ENCODE data around the gene SUPT20H.

The SUPT20H gene

GRCh38 chr13:36979361-36980050 is 80.0 kb downstream of the SUPT20H start:
- no peak overlapping the region for H3K4me3 ChIP-seq (ENCODE audit: low read length)
- H3K27me3 ChIP-seq (ENCODE audit: control insufficient read depth, insufficient read depth, low read length): no peaks in the 10 kb centered on the region
- H3K36me3 ChIP-seq (ENCODE audit: control insufficient read depth, insufficient read depth, low read length): peaks cover under 1% of the 10 kb centered on the region; the same call in 1 of the 2 replicates
- no peak overlapping the region for H3K27ac ChIP-seq (ENCODE audit: low read length)
- H3K9me3 ChIP-seq (ENCODE audit: control insufficient read depth, insufficient read depth, low read length): no peaks in the 10 kb centered on the region
- H3K4me1 ChIP-seq (ENCODE audit: control insufficient read depth, insufficient read depth, low read length): no peaks in the 10 kb centered on the region
- no peak for DNase-seq (ENCODE audit: low read depth, low spot score)
- WGBS (ENCODE audit: insufficient coverage, insufficient read length): no CpG with 5 or more reads among the region's 7 CpGs

- H3K9me3 ChIP-seq (ENCODE audit: control insufficient read depth, insufficient read depth, low read length): no peaks in the 10 kb centered on the region
- no peaks in the 10 kb centered on the region for H3K27me3 ChIP-seq (ENCODE audit: control insufficient read depth, insufficient read depth, low read length)
- 100% methylated on average over 1 of the region's 1 CpG for WGBS (ENCODE audit: insufficient coverage, insufficient read length)
- no peak overlapping the region for H3K27ac ChIP-seq (ENCODE audit: low read length)
- no peak for DNase-seq (ENCODE audit: low read depth, low spot score)
- H3K4me3 ChIP-seq (ENCODE audit: low read length): no peak overlapping the region
- H3K36me3 ChIP-seq (ENCODE audit: control insufficient read depth, insufficient read depth, low read length): peaks cover 2% of the 10 kb centered on the region; the same call in 1 of the 2 replicates
- H3K4me1 ChIP-seq (ENCODE audit: control insufficient read depth, insufficient read depth, low read length): no peaks in the 10 kb centered on the region
Measured at GRCh38 chr13:36975172-36975571, 84.3 kb downstream of the SUPT20H start.

GRCh38 chr13:36973621-36974295 is 85.7 kb downstream of the SUPT20H start:
- H3K27me3 ChIP-seq (ENCODE audit: control insufficient read depth, insufficient read depth, low read length): no peaks in the 10 kb centered on the region
- peaks cover 2% of the 10 kb centered on the region; the same call in 1 of the 2 replicates for H3K36me3 ChIP-seq (ENCODE audit: control insufficient read depth, insufficient read depth, low read length)
- H3K9me3 ChIP-seq (ENCODE audit: control insufficient read depth, insufficient read depth, low read length): no peaks in the 10 kb centered on the region
- WGBS (ENCODE audit: insufficient coverage, insufficient read length): 100% methylated on average over 3 of the region's 5 CpGs
- no peak overlapping the region for H3K4me3 ChIP-seq (ENCODE audit: low read length)
- no peaks in the 10 kb centered on the region for H3K4me1 ChIP-seq (ENCODE audit: control insufficient read depth, insufficient read depth, low read length)
- no peak overlapping the region for H3K27ac ChIP-seq (ENCODE audit: low read length)
- no peak for DNase-seq (ENCODE audit: low read depth, low spot score)

GRCh38 chr13:36973009-36973408 is 86.5 kb downstream of the SUPT20H start:
- no peak for DNase-seq (ENCODE audit: low read depth, low spot score)
- H3K27ac ChIP-seq (ENCODE audit: low read length): no peak overlapping the region
- WGBS (ENCODE audit: insufficient coverage, insufficient read length): no CpG with 5 or more reads among the region's 1 CpG
- H3K4me3 ChIP-seq (ENCODE audit: low read length): no peak overlapping the region
- H3K9me3 ChIP-seq (ENCODE audit: control insufficient read depth, insufficient read depth, low read length): no peaks in the 10 kb centered on the region
- H3K4me1 ChIP-seq (ENCODE audit: control insufficient read depth, insufficient read depth, low read length): no peaks in the 10 kb centered on the region
- H3K36me3 ChIP-seq (ENCODE audit: control insufficient read depth, insufficient read depth, low read length): peaks cover 2% of the 10 kb centered on the region; the same call in 1 of the 2 replicates
- no peaks in the 10 kb centered on the region for H3K27me3 ChIP-seq (ENCODE audit: control insufficient read depth, insufficient read depth, low read length)

- Histone ChIP-seq H3K4me3 (ENCODE audit: low read length) (no peak overlapping the region), H3K36me3 (ENCODE audit: control insufficient read depth, insufficient read depth, low read length) (peaks cover 5% of the 10 kb centered on the region; the same call in 1 of the 2 replicates), H3K9me3 (ENCODE audit: control insufficient read depth, insufficient read depth, low read length) (no peaks in the 10 kb centered on the region), H3K4me1 (ENCODE audit: control insufficient read depth, insufficient read depth, low read length) (no peaks in the 10 kb centered on the region), H3K27ac (ENCODE audit: low read length) (no peak overlapping the region), H3K27me3 (ENCODE audit: control insufficient read depth, insufficient read depth, low read length) (no peaks in the 10 kb centered on the region)
- no peak for DNase-seq (ENCODE audit: low read depth, low spot score)
- no CpG with 5 or more reads among the region's 4 CpGs for WGBS (ENCODE audit: insufficient coverage, insufficient read length)
Measured at GRCh38 chr13:36966404-36966803, 93.1 kb downstream of the SUPT20H start.

GRCh38 chr13:36965767-36966166 is 93.7 kb downstream of the SUPT20H start:
- no CpG with 5 or more reads among the region's 2 CpGs for WGBS (ENCODE audit: insufficient coverage, insufficient read length)
- Histone ChIP-seq H3K27ac (ENCODE audit: low read length) (no peak overlapping the region), H3K4me3 (ENCODE audit: low read length) (no peak overlapping the region), H3K4me1 (ENCODE audit: control insufficient read depth, insufficient read depth, low read length) (no peaks in the 10 kb centered on the region), H3K36me3 (ENCODE audit: control insufficient read depth, insufficient read depth, low read length) (peaks cover 5% of the 10 kb centered on the region; the same call in 1 of the 2 replicates), H3K9me3 (ENCODE audit: control insufficient read depth, insufficient read depth, low read length) (no peaks in the 10 kb centered on the region), H3K27me3 (ENCODE audit: control insufficient read depth, insufficient read depth, low read length) (no peaks in the 10 kb centered on the region)
- no peak for DNase-seq (ENCODE audit: low read depth, low spot score)

- no CpG with 5 or more reads among the region's 2 CpGs for WGBS (ENCODE audit: insufficient coverage, insufficient read length)
- no peaks in the 10 kb centered on the region for H3K4me1 ChIP-seq (ENCODE audit: control insufficient read depth, insufficient read depth, low read length)
- no peak overlapping the region for H3K4me3 ChIP-seq (ENCODE audit: low read length)
- peaks cover 4% of the 10 kb centered on the region; the same call in 1 of the 2 replicates for H3K36me3 ChIP-seq (ENCODE audit: control insufficient read depth, insufficient read depth, low read length)
- no peaks in the 10 kb centered on the region for H3K27me3 ChIP-seq (ENCODE audit: control insufficient read depth, insufficient read depth, low read length)
- no peak overlapping the region for H3K27ac ChIP-seq (ENCODE audit: low read length)
- no peaks in the 10 kb centered on the region for H3K9me3 ChIP-seq (ENCODE audit: control insufficient read depth, insufficient read depth, low read length)
- no peak for DNase-seq (ENCODE audit: low read depth, low spot score)
Measured at GRCh38 chr13:36959456-36960116, 99.9 kb downstream of the SUPT20H start.

All from iPS DF 6.9 (cell line).